Stimulated activated CD4-positive, alpha-beta T cell treated with anti-CD3 and anti-CD28 coated beads, Interleukin-12 subunit alpha, Interleukin-12 subunit beta, amount 100 ng/mL, for 48 hours (primary cell): ENCODE results near the gene HOXB3.
A peak's percentile ranks its signal among the peaks of the same experiment; 100 is the strongest.

Experiments
- DNase-seq, 3 donors: peaks; one replicate each; pipeline ENCODE4 v3.0.0-alpha.2; 2020; ENCODE audit warnings: low read depth in 2 of 3, low spot score in 1 of 3

HOXB3 gene

DNA sequence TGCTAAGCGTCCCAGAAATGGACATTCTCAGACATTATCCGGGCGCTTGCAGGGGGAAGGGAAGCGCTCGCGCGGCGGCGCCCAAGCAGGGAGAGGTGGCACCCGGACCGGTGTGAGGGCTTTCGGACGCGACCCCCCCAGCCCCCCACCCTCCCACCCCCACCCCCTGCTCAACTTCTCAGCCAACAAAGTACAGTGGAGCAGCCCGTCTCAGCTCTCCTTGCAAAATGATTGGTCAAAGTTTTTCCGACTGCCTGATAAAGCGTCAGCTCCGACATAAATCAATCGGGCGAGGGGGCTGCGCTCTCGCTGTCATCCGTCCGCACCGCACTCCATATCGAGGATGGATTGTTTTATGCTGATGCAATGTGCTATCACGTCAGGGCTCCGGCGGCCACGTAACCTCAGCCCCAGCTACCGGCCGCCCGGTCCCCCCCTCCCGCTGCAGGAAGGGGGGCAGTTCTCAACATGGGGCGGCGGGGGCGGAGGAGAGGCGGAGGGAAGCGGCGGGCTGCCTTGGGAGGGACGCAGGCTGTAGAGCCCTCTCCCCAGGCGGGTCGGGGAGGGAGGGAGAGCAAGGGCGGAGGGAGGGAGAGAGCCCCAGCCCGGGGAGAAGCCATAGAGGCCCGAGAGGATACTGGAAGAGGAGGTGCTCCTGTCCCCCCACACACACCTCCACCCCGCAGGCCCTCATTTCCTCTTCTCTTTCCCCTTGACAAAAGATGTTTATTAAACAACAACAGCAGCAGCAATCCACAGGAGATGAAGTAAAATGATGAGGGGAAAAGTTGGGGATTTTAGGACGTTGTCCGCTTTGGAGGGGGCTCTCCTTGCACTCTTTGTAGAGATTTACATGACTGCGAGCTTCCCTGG lies 36.4 kb upstream of the HOXB3 start, which contains the start of gene HOXB9:
HOXB9 (minus strand) TSS at position 114 of the 873 bp plus-strand sequence; CDS start at position 25, 89 bp downstream.
- no peak for DNase-seq

DNA sequence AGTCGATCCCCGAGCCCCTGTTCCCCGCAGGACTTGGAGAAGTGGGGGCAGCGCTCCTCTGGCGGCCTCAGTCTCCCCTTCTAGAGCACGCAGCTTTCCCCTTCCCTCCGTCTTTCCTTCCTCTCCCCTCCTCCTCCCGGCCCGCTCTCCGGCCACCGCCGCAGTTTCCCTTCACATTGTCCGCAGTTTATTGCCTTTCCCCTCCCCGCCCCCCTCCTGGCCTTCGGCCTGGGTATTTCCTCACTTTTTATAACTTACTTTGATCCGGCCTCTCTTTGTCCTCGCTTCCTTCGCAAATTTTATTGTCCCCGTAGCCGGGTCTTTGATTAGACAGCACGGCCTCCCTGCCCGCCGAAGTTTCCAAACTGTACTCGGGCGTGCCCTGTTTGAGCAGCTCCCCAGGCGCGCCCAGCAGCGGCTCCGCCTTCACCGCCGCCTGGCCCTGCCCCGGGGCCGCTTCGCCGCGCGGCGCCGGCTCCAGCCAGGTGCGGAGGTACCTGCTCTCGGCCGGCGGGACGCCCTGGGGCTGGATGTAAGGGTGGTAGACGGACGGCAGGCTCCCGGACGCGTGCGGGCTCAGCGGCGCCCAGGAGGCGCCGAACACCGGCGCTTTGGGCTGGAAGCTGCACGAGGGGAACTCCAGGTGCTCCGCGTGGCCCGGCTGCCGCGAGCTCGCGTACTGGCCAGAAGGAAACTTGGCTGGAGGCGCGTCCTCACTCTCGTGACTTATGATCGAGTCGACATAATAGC lies 35.6 kb upstream of the HOXB3 start:
- no peak for DNase-seq

- no peak for DNase-seq
Measured at GRCh38 chr17:48624544-48625494, 34.8 kb upstream of the HOXB3 start.

DNA sequence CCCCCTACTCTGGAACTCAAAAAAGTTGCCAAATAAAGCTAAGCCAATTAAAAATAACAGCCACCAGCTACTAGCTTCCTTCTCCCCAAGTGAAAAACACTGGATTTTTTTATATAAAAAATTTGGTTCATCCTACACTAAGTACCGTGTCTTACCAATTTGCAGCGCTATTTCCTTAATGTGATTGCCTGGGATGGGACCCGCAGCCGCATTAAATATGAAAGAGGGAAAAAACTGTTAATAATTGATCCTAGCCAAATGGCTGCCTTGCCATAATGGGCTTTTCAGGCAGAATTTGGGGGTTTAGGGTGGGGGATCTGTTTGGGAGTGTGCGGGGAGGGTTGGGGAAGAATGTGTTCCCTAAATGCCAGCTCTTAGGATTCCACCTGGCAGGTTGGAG lies 34.1 kb upstream of the HOXB3 start:
- DNase-seq: no peak

DNA sequence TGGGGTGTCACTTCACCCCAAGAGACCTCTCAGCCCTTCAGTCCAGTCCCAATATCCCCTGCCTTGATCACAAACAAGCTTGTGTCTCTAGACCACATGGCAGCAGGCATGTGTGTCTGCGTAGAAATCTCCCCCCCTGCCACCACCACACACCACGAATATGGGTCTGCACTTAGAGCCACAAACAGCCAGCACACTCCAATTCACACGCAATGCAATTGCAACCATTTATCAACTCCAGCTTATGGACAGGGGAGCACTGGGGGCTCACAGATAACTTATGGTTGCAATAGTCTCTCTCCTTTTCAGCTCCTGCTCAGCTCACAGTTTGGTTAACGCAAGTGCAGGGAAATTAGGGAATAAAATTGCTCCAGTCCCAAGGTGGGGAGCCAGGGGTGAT lies 33.5 kb upstream of the HOXB3 start:
- no peak for DNase-seq

- DNase-seq: no peak
Measured at GRCh38 chr17:48622857-48623256, 32.8 kb upstream of the HOXB3 start.

DNA sequence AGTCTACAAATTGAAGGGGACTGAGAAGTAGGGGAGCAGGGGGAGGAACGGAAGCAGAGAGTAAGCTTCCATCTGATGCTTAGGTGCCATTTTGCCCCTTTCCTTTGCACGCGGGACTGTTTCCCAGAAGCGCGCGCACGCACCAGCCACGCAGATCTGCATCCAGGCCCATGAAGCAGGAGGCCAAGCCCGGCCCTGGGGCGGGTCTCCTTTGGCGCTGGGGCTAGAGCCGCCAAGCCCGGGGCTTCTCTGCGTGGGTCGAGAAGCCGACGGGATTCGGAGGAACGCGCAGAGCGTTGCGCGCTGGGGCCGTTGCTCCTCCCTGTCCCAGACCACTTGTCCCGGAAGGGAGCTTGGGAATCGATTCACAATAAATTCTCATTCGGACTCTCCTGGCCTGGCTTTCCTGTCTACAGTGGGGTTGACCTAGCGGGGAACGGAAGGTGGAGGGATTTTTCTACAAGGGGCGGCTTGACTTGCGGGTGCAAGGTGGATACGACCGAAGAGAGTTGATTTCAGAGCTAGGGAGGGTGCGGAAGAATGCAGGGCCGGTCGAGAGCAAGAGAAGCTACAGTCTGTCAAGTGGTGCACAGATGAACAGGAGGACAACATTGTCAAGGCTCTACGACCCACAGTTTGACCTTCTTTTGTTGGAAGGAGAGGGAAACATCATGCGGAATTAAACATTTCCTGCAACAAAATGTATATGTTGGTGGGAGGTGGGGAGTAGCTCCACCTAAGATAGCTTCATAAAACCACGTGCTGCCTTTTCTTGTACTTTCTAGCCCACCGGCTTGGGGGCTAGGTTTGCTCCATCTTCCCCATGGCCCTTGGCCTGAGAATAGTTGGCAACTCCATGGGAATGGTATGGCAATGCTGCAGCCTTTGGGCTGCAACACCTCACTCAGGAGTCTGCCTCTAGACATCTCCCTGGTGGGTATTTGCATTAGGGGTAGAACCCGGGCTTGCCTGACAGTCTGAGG lies 31.7 kb upstream of the HOXB3 start:
- no peak for DNase-seq

DNA sequence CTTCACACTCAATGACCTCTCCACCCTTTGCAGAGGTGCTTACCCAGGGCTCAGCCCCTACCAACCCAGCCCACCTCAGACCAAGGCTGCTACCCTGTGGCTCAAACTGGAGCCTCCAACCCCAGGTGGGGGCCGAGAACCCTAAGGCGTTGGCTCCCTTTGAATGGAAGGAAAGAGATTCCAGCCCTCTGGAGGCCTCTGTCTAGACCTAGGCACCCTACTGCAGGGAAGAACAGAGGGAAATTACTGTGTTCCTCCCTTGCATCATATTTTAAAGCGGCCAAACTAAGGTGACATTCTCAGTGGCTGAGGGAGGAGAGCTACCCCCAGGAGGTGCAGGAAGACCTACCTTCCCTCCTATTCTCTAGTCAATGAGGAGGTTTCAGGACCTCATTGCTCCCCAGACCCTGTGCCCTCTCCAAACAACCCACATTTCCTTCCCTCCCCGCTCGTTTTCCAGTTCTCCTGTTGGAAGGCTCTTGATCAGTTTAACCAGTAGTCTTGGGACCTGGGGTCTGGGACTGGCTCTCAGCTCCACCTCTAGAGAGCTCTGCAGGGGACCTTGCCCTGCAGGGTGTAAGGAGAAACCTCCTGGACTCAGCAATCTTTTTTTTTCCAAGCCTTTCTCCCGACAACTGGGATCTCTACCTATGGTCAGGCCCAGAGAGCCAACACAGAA lies 30.6 kb upstream of the HOXB3 start:
- DNase-seq: no peak

GRCh38 chr17:48619826-48620449 lies 29.9 kb upstream of the HOXB3 start:
- DNase-seq: no peak

DNA sequence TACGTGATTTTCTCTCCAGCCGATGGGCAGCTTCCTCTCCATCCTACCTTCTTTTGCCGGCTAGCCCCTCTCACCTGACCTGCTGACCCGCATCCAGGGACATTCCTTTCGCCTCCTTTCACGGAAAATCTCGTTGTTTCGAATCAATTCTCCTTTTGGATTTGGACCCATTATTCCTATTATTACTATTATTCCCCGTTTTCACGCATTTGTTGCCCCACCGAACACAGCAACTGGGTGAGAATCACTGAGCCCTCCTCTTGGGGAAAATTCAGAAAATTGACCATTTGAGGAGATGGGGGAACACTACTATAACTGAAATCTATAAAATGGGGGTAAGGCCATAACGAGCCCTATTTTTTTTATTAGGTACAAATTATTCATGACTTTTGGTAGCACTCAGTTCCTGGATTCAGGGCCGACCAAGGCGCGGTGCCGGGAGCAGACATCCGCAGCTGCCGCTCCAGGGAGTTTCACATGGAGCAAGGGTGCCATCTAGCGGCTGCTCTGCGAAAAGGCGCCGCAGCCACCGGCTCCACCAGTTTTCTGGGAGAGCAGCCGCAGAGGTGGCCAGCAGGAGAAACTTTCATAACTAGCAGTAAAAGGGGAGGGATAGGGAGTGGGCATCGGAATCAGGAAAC lies 28.3 kb upstream of the HOXB3 start:
- DNase-seq: peak; percentile 70 to 88 (median 79)

GRCh38 chr17:48617471-48618255 lies 27.6 kb upstream of the HOXB3 start:
- DNase-seq: no peak

DNA sequence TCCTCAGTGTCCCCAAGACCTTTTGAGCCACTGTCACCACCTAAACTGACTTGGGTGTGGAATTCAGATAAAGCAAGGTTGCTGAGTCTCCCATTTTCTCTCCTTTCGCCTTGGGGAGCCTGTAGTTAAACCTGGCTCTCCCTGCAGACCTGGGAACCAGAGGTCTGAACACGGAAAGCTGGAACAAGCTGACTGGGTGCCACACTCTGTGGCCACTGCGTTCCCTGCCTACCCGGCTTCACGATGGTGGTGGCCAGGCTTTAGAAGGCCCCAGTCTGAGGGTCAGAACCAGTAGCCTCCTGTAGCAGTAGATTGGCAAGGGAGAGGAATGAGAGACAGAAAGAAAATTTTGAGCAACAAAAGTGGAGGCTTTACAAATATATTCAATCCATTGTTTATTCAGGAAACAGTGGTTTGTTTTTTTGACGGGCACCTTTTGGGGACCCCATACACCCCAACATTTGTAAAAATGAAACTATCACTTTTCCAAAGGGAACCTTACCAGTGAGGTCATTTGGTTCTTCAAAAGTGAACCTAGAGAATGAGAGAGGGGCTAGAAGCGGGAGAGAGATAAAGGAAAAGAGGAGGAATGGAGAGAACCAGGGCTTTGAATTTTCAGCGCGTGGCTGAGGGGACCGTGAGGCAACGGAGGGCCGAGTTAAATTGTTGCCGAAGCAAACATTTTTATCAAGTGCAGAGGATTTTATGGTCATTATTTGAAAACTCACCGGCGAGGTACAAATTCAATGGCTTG lies 26.9 kb upstream of the HOXB3 start:
- DNase-seq: no peak

- no peak for DNase-seq
Measured at GRCh38 chr17:48615963-48616716, 26.1 kb upstream of the HOXB3 start.

- DNase-seq: no peak
Measured at GRCh38 chr17:48615047-48615962, 25.3 kb upstream of the HOXB3 start, which contains the start of gene HOXB8. Gene HOXB8, minus strand, starts transcription at chr17:48615292. Its CDS starts 588 bp downstream, at chr17:48614704.
